Lower leg skin (tissue), 3 donors: ENCODE data around the gene CTNND2.

ENCODE experiments used
- POLR2A ChIP-seq, 2 donors: fragments of 450-650 bp; IDR thresholded peaks; one replicate each; pipeline ENCODE4 v1.6.1; 2016 to 2017; ENCODE audit warnings: antibody characterized with exemption in 2 of 2, mild to moderate bottlenecking in 1 of 2, moderate library complexity in 1 of 2
- TF ChIP-seq, protein P1 (sequence below), 3 donors: fragments of 450-650 bp; IDR thresholded peaks; one replicate each; pipeline ENCODE4 v1.5.1; 2016; ENCODE audit warnings: antibody characterized with exemption in 3 of 3, mild to moderate bottlenecking in 3 of 3, moderate library complexity in 2 of 3

DNA sequence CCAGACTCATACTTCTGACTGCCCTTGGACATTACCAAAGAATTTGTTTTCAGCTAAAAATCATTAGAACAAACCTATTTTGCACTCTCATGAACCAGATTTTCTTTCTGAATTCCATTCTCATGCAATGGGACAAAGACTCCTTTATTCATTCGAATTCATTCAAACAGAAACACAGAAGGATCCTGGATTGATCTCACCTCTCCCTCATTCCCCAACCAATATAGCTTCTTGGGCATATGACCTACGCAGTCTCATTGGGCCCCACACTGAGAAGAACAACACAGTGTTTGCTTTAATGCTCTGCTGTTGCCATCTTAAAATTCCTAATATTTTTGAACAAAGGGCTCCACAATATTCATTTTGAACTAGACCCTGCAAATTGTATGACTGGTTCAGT lies 392.4 kb downstream of the CTNND2 start:
- TF ChIP-seq POLR2A (IDR thresholded peaks at IDR 0.05), result no peak
- TF ChIP-seq, protein P1, sequence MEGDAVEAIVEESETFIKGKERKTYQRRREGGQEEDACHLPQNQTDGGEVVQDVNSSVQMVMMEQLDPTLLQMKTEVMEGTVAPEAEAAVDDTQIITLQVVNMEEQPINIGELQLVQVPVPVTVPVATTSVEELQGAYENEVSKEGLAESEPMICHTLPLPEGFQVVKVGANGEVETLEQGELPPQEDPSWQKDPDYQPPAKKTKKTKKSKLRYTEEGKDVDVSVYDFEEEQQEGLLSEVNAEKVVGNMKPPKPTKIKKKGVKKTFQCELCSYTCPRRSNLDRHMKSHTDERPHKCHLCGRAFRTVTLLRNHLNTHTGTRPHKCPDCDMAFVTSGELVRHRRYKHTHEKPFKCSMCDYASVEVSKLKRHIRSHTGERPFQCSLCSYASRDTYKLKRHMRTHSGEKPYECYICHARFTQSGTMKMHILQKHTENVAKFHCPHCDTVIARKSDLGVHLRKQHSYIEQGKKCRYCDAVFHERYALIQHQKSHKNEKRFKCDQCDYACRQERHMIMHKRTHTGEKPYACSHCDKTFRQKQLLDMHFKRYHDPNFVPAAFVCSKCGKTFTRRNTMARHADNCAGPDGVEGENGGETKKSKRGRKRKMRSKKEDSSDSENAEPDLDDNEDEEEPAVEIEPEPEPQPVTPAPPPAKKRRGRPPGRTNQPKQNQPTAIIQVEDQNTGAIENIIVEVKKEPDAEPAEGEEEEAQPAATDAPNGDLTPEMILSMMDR (IDR thresholded peaks at IDR 0.05), result no peak
